ENCODE measurements around the gene MEP1B.

GRCh38 chr18:32258558-32259204 is 68.8 kb downstream of the MEP1B start:
- TF ChIP-seq, protein P1, sequence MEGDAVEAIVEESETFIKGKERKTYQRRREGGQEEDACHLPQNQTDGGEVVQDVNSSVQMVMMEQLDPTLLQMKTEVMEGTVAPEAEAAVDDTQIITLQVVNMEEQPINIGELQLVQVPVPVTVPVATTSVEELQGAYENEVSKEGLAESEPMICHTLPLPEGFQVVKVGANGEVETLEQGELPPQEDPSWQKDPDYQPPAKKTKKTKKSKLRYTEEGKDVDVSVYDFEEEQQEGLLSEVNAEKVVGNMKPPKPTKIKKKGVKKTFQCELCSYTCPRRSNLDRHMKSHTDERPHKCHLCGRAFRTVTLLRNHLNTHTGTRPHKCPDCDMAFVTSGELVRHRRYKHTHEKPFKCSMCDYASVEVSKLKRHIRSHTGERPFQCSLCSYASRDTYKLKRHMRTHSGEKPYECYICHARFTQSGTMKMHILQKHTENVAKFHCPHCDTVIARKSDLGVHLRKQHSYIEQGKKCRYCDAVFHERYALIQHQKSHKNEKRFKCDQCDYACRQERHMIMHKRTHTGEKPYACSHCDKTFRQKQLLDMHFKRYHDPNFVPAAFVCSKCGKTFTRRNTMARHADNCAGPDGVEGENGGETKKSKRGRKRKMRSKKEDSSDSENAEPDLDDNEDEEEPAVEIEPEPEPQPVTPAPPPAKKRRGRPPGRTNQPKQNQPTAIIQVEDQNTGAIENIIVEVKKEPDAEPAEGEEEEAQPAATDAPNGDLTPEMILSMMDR (IDR thresholded peaks at IDR 0.05): no peak
- TF ChIP-seq POLR2A (IDR thresholded peaks at IDR 0.05): no peak
